Mucosa of rectum (tissue), 2 donors: Measurements from ENCODE around the gene LARGE1.

Experiments used
- H3K27ac ChIP-seq, 2 donors: one replicate each; pipeline ENCODE4 v1.7.0; 2013; ENCODE audit warnings: inconsistent platforms in 2 of 2, low read depth in 2 of 2, low read length in 2 of 2
- H3K27me3 ChIP-seq, 2 donors: one replicate each; pipeline ENCODE4 v1.7.0; 2013; ENCODE audit warnings: low read length in 2 of 2; ENCODE audit not compliant: control insufficient read depth in 2 of 2, insufficient read depth in 2 of 2
- H3K36me3 ChIP-seq, 2 donors: one replicate each; pipeline ENCODE4 v1.7.0; 2013; ENCODE audit warnings: low read length in 2 of 2; ENCODE audit not compliant: control insufficient read depth in 2 of 2, insufficient read depth in 2 of 2
- H3K4me1 ChIP-seq, 2 donors: one replicate each; pipeline ENCODE4 v1.7.0; 2013; ENCODE audit warnings: low read length in 2 of 2, mild to moderate bottlenecking in 1 of 2; ENCODE audit not compliant: control insufficient read depth in 2 of 2, insufficient read depth in 2 of 2
- H3K4me3 ChIP-seq, 2 donors: one replicate each; pipeline ENCODE4 v1.7.0; 2013; ENCODE audit warnings: low read length in 2 of 2
- H3K9ac ChIP-seq, 2 donors: one replicate each; pipeline ENCODE4 v1.7.0; 2013; ENCODE audit warnings: low read length in 2 of 2, low read depth in 1 of 2, mild to moderate bottlenecking in 1 of 2
- H3K9me3 ChIP-seq, 2 donors: one replicate each; pipeline ENCODE4 v1.7.0; 2013; ENCODE audit warnings: low read length in 2 of 2; ENCODE audit not compliant: control insufficient read depth in 2 of 2
- donor health status: healthy.
- donor health status: Normal muscosa, but diverticular disease.

The LARGE1 gene

GRCh38 chr22:33898121-33898520, 22.2 kb downstream of the LARGE1 start:
- Histone ChIP-seq H3K4me1 (no peaks in the 10 kb centered on the region), H3K9ac (no peak overlapping the region), H3K27me3 (no peaks in the 10 kb centered on the region), H3K27ac (no peak overlapping the region), H3K36me3 (no peaks in the 10 kb centered on the region), H3K9me3 (no peaks in the 10 kb centered on the region), H3K4me3 (no peak overlapping the region)

- Histone ChIP-seq H3K9me3 (no peaks in the 10 kb centered on the region), H3K27me3 (no peaks in the 10 kb centered on the region), H3K27ac (peak overlapping the region in 1 of 2 donors; percentile 10), H3K36me3 (no peaks in the 10 kb centered on the region), H3K9ac (no peak overlapping the region), H3K4me1 (no peaks in the 10 kb centered on the region), H3K4me3 (no peak overlapping the region)
Measured at GRCh38 chr22:33897448-33897835, 22.8 kb downstream of the LARGE1 start.

- Histone ChIP-seq H3K27me3 (no peaks in the 10 kb centered on the region), H3K27ac (peak overlapping the region in 1 of 2 donors; percentile 28), H3K4me3 (no peak overlapping the region), H3K4me1 (no peaks in the 10 kb centered on the region), H3K36me3 (no peaks in the 10 kb centered on the region), H3K9me3 (no peaks in the 10 kb centered on the region), H3K9ac (no peak overlapping the region)
Measured at GRCh38 chr22:33896575-33897447, 23.5 kb downstream of the LARGE1 start.

GRCh38 chr22:33896154-33896553, 24.1 kb downstream of the LARGE1 start:
- Histone ChIP-seq H3K9ac (no peak overlapping the region), H3K36me3 (no peaks in the 10 kb centered on the region), H3K4me3 (no peak overlapping the region), H3K27me3 (no peaks in the 10 kb centered on the region), H3K9me3 (no peaks in the 10 kb centered on the region), H3K4me1 (no peaks in the 10 kb centered on the region), H3K27ac (no peak overlapping the region)

- no peaks in the 10 kb centered on the region for H3K9me3 ChIP-seq
- H3K4me3 ChIP-seq = no peak overlapping the region
- H3K27me3 ChIP-seq = no peaks in the 10 kb centered on the region
- H3K36me3 ChIP-seq = no peaks in the 10 kb centered on the region
- no peak overlapping the region for H3K27ac ChIP-seq
- H3K9ac ChIP-seq = no peak overlapping the region
- H3K4me1 ChIP-seq = no peaks in the 10 kb centered on the region
Measured at GRCh38 chr22:33895444-33895843, 24.8 kb downstream of the LARGE1 start.

GRCh38 chr22:33894515-33894914, 25.8 kb downstream of the LARGE1 start:
- Histone ChIP-seq H3K27ac (no peak overlapping the region), H3K36me3 (no peaks in the 10 kb centered on the region)

GRCh38 chr22:33894036-33894435, 26.2 kb downstream of the LARGE1 start:
- H3K27ac ChIP-seq = no peak overlapping the region
- H3K4me1 ChIP-seq = peaks cover 0 to 2% of the 10 kb centered on the region in 2 donors
- H3K9me3 ChIP-seq = no peaks in the 10 kb centered on the region

More at GRCh38 chr22:33894515-33894914, 25.8 kb downstream of the LARGE1 start:
- Histone ChIP-seq H3K9ac (no peak overlapping the region), H3K4me1 (peaks cover 0 to 2% of the 10 kb centered on the region in 2 donors), H3K27me3 (no peaks in the 10 kb centered on the region), H3K9me3 (no peaks in the 10 kb centered on the region), H3K4me3 (no peak overlapping the region)

GRCh38 chr22:33893512-33893911, 26.8 kb downstream of the LARGE1 start:
- no peaks in the 10 kb centered on the region for H3K36me3 ChIP-seq
- H3K4me1 ChIP-seq = peaks cover 0 to 2% of the 10 kb centered on the region in 2 donors
- no peak overlapping the region for H3K4me3 ChIP-seq
- no peak overlapping the region for H3K27ac ChIP-seq
- H3K27me3 ChIP-seq = no peaks in the 10 kb centered on the region
- H3K9ac ChIP-seq = no peak overlapping the region
- no peaks in the 10 kb centered on the region for H3K9me3 ChIP-seq

More at GRCh38 chr22:33894036-33894435, 26.2 kb downstream of the LARGE1 start:
- no peaks in the 10 kb centered on the region for H3K27me3 ChIP-seq
- H3K36me3 ChIP-seq = no peaks in the 10 kb centered on the region
- no peak overlapping the region for H3K9ac ChIP-seq
- no peak overlapping the region for H3K4me3 ChIP-seq

- Histone ChIP-seq H3K9ac (no peak overlapping the region), H3K9me3 (no peaks in the 10 kb centered on the region), H3K27me3 (no peaks in the 10 kb centered on the region), H3K4me3 (no peak overlapping the region), H3K27ac (no peak overlapping the region), H3K36me3 (no peaks in the 10 kb centered on the region), H3K4me1 (peaks cover 0 to 2% of the 10 kb centered on the region in 2 donors)
Measured at GRCh38 chr22:33891992-33892391, 28.3 kb downstream of the LARGE1 start.

GRCh38 chr22:33891455-33891854, 28.8 kb downstream of the LARGE1 start:
- Histone ChIP-seq H3K9me3 (no peaks in the 10 kb centered on the region), H3K27me3 (no peaks in the 10 kb centered on the region), H3K4me3 (no peak overlapping the region), H3K4me1 (peaks cover 0 to 2% of the 10 kb centered on the region in 2 donors), H3K36me3 (no peaks in the 10 kb centered on the region), H3K27ac (no peak overlapping the region), H3K9ac (no peak overlapping the region)
